PC-9 (cell line): ENCODE results near the gene SLC26A3. TPM values are rescaled to one million over a fixed set of nuclear protein-coding genes. Genes with fewer than 3 reads are reported as not detected.

ENCODE experiments used
- BruUV-seq: library from RNA; stranded (reverse); fragments of 400-500 nt; replicated peaks from 2 replicates; lab custom pipeline; 2021; lab: Mats Ljungman, UMichigan
- CTCF ChIA-PET: fragments of 300-600 bp; sonication (Branson Sonifier 250); formaldehyde crosslinking; loops from one replicate; lab custom pipeline; 2022; ENCODE audit warnings: antibody characterized with exemption; lab: Charles Lee
- POLR2A ChIA-PET: fragments of 300-600 bp; sonication (Branson Sonifier 250); formaldehyde crosslinking; loops from one replicate; lab custom pipeline; 2022; ENCODE audit warnings: antibody characterized with exemption; ENCODE audit not compliant: unreplicated experiment; lab: Charles Lee
- DNase-seq, 2 experiments: peaks; one replicate each; pipeline versions ENCODE4 v3.0.0 to v3.0.0-alpha.2; 2015 to 2022; ENCODE audit warnings: mixed read lengths in 1 of 2
- H2AFZ ChIP-seq: fragments of 200-600 bp; sonication (generic); 2 replicates; pipeline ENCODE4 v1.8.1; 2017; ENCODE audit warnings: antibody characterized with exemption
- H3F3A ChIP-seq: fragments of 200-600 bp; sonication (generic); 2 replicates; pipeline ENCODE4 v1.8.1; 2017; ENCODE audit warnings: antibody characterized with exemption, mild to moderate bottlenecking, low read depth; ENCODE audit not compliant: insufficient read depth
- H3K27ac ChIP-seq: fragments of 200-600 bp; sonication (generic); 2 replicates; pipeline ENCODE4 v1.6.1; 2016; ENCODE audit warnings: mixed run types
- H3K27me3 ChIP-seq: fragments of 200-600 bp; sonication (generic); 2 replicates; pipeline ENCODE4 v1.6.1; 2016; ENCODE audit warnings: low read depth, mixed run types; ENCODE audit not compliant: insufficient read depth
- H3K36me3 ChIP-seq: fragments of 200-600 bp; sonication (generic); 2 replicates; pipeline ENCODE4 v1.6.1; 2016; ENCODE audit warnings: low read depth, mixed run types
- H3K4me1 ChIP-seq: fragments of 200-600 bp; sonication (generic); replicated peaks from 2 replicates; pipeline ENCODE4 v1.6.1; 2016; ENCODE audit warnings: mixed run types; ENCODE audit not compliant: insufficient read depth
- H3K4me2 ChIP-seq: fragments of 200-600 bp; sonication (generic); 2 replicates; pipeline ENCODE4 v1.6.1; 2017; ENCODE audit warnings: mixed run types
- H3K4me3 ChIP-seq: fragments of 200-600 bp; sonication (generic); 2 replicates; pipeline ENCODE4 v1.6.1; 2016; ENCODE audit warnings: mixed run types
- H3K79me2 ChIP-seq: fragments of 200-600 bp; sonication (generic); 2 replicates; pipeline ENCODE4 v1.6.1; 2017; ENCODE audit warnings: low read depth, mixed run types
- H3K9me2 ChIP-seq: fragments of 200-600 bp; sonication (generic); 2 replicates; pipeline ENCODE4 v1.8.1; 2017; ENCODE audit warnings: mild to moderate bottlenecking; ENCODE audit not compliant: insufficient read depth
- H3K9me3 ChIP-seq: fragments of 200-600 bp; sonication (generic); 2 replicates; pipeline ENCODE4 v1.8.1; 2016; ENCODE audit warnings: low read depth; ENCODE audit not compliant: insufficient read depth
- H4K20me1 ChIP-seq: fragments of 200-600 bp; sonication (generic); 2 replicates; pipeline ENCODE4 v1.8.1; 2017; ENCODE audit not compliant: insufficient read depth
- CTCF ChIP-seq: fragments of 200-600 bp; sonication (generic); conservative IDR thresholded peaks from 2 replicates; pipeline ENCODE4 v1.6.1; 2017; ENCODE audit warnings: mixed run types, antibody characterized with exemption, mild to moderate bottlenecking, moderate library complexity
- EZH2 ChIP-seq: fragments of 200-600 bp; sonication (generic); IDR thresholded peaks from 2 replicates; pipeline ENCODE4 v1.8.0; 2017; ENCODE audit warnings: antibody characterized with exemption, low read depth
- intact Hi-C: fragments of 100-400 bp; cut with micrococcal nuclease; formaldehyde crosslinking; loops from one replicate; pipeline ENCODE4 v1.10.0; 2022; ENCODE audit not compliant: unreplicated experiment
- total RNA-seq: library from RNA; stranded (reverse); gene quantifications from 2 replicates; pipeline ENCODE4 v1.2.3, GENCODE V29; 2021

The SLC26A3 gene
- total RNA-seq, 1 experiment from 2014 or later, result not detected

GRCh38 chr7:107842213-107842612 lies 39.2 kb upstream of the SLC26A3 start:
- no peaks in the 10 kb centered on the region for H3K79me2 ChIP-seq
- no peak overlapping the region for H3K27ac ChIP-seq
- H3K36me3 ChIP-seq, result no peaks in the 10 kb centered on the region
- H3K27me3 ChIP-seq, result 0 out of 2 replicates have a peak, but pooled peaks cover 4% of the 10 kb centered on the region
- BruUV-seq, result no TSS peak
- no peak for DNase-seq
- no peaks in the 10 kb centered on the region for H3K4me1 ChIP-seq
- no peak overlapping the region for H3K4me2 ChIP-seq
- no peak overlapping the region for H2AFZ ChIP-seq
- intact Hi-C loops, result no loop called here
- H3K4me3 ChIP-seq, result no peak overlapping the region
- CTCF ChIA-PET, result no interaction called here
- no peaks in the 10 kb centered on the region for H3F3A ChIP-seq
- H4K20me1 ChIP-seq, result no peaks in the 10 kb centered on the region
- no peaks in the 10 kb centered on the region for H3K9me2 ChIP-seq
- POLR2A ChIA-PET, result no interaction called here
- TF ChIP-seq CTCF (no peak), EZH2 (no peak)
- H3K9me3 ChIP-seq, result no peaks in the 10 kb centered on the region

- Histone ChIP-seq H3K27ac (no peak overlapping the region), H3K4me1 (no peaks in the 10 kb centered on the region), H3K36me3 (no peaks in the 10 kb centered on the region), H2AFZ (no peak overlapping the region), H3K79me2 (no peaks in the 10 kb centered on the region), H3K4me2 (no peak overlapping the region), H3K4me3 (no peak overlapping the region), H3K27me3 (0 out of 2 replicates have a peak, but pooled peaks cover 4% of the 10 kb centered on the region), H3K9me2 (no peaks in the 10 kb centered on the region), H3K9me3 (no peaks in the 10 kb centered on the region), H4K20me1 (no peaks in the 10 kb centered on the region), H3F3A (no peaks in the 10 kb centered on the region)
- no peak for DNase-seq
- no TSS peak for BruUV-seq
- no peak for TF ChIP-seq EZH2
- no peak for TF ChIP-seq CTCF
- intact Hi-C loops, result no loop called here
- CTCF ChIA-PET, result no interaction called here
- POLR2A ChIA-PET, result no interaction called here
Measured at GRCh38 chr7:107838816-107839565, 36.0 kb upstream of the SLC26A3 start.

GRCh38 chr7:107838024-107838601 lies 35.1 kb upstream of the SLC26A3 start:
- Histone ChIP-seq H3K9me2 (no peaks in the 10 kb centered on the region), H3K9me3 (no peaks in the 10 kb centered on the region), H3K4me3 (no peak overlapping the region), H3K27me3 (0 out of 2 replicates have a peak, but pooled peaks cover 4% of the 10 kb centered on the region), H3F3A (no peaks in the 10 kb centered on the region), H3K36me3 (no peaks in the 10 kb centered on the region), H4K20me1 (no peaks in the 10 kb centered on the region), H3K4me1 (no peaks in the 10 kb centered on the region), H3K79me2 (no peaks in the 10 kb centered on the region), H2AFZ (no peak overlapping the region), H3K4me2 (no peak overlapping the region), H3K27ac (no peak overlapping the region)
- intact Hi-C loops, result no loop called here
- no peak for DNase-seq
- ChIA-PET CTCF (no interaction called here), POLR2A (no interaction called here)
- TF ChIP-seq CTCF, result no peak
- TF ChIP-seq EZH2, result no peak
- BruUV-seq, result no TSS peak
